Effector memory CD8-positive, alpha-beta T cell (primary cell): ENCODE results near the gene PLK3.

Source experiments
- ATAC-seq: fragments of 150-1000 bp; cut with Tn5 transposase; replicated peaks from 2 replicates; pipeline ENCODE4 v1.10.0; 2021; ENCODE audit warnings: mild to moderate bottlenecking, moderate library complexity
- DNase-seq, 3 experiments: peaks; one replicate each; pipeline ENCODE4 v3.0.0; 2021
- H3K27ac Mint-ChIP-seq, 2 donors: one replicate each; pipeline ENCODE4 v1.8.0; 2022; ENCODE audit warnings: mild to moderate bottlenecking in 2 of 2, mixed read lengths in 2 of 2, moderate library complexity in 2 of 2
- H3K27me3 Mint-ChIP-seq, 2 donors: one replicate each; pipeline ENCODE4 v1.8.0; 2022; ENCODE audit warnings: mixed read lengths in 2 of 2
- H3K36me3 Mint-ChIP-seq: one replicate; pipeline ENCODE4 v1.8.0; 2022; ENCODE audit warnings: mild to moderate bottlenecking, moderate library complexity, mixed read lengths; ENCODE audit not compliant: insufficient read depth
- H3K4me1 Mint-ChIP-seq, 2 donors: one replicate each; pipeline ENCODE4 v1.8.0; 2022; ENCODE audit warnings: low read depth in 2 of 2, mixed read lengths in 2 of 2
- H3K4me3 Mint-ChIP-seq, 2 donors: one replicate each; pipeline ENCODE4 v1.8.0; 2022; ENCODE audit warnings: mild to moderate bottlenecking in 2 of 2, mixed read lengths in 2 of 2, moderate library complexity in 2 of 2
- H3K9me3 Mint-ChIP-seq, 2 donors: one replicate each; pipeline ENCODE4 v1.8.0; 2022; ENCODE audit warnings: mixed read lengths in 2 of 2

PLK3 gene

GRCh38 chr1:44780583-44781121 is 19.5 kb upstream of the PLK3 start:
- Mint-ChIP-seq H3K9me3 (no peaks in the 10 kb centered on the region), H3K36me3 (peaks cover 63% of the 10 kb centered on the region), H3K4me3 (no peak overlapping the region), H3K27ac (peak overlapping the region in 1 of 2 donors; percentile 44), H3K27me3 (no peaks in the 10 kb centered on the region), H3K4me1 (peaks cover 41 to 43% of the 10 kb centered on the region in 2 donors)
- no peak for ATAC-seq
- DNase-seq: no peak

DNA sequence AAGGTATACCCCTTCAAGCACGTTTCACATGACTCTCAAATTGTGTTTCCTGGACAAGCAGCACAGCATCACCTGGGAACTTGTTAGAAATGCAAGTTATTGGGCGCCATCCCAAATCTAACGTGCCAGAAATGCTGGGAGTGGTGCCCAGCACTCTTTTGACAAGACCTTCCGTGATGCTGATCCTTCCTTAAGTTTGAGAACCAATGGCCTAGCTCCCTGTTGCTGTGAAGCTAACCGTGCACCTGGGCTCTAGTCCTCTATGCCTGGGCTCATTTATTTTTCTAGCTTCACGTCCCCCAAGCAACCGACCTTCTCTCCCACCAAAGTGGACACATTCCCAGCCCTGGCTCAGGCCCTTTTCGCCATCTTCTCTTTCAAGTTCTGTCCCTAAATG is 16.5 kb upstream of the PLK3 start:
- DNase-seq: no peak
- H3K9me3 Mint-ChIP-seq: no peaks in the 10 kb centered on the region
- H3K4me3 Mint-ChIP-seq: peak overlapping the region; percentile 58 to 74
- ATAC-seq: no peak
- H3K4me1 Mint-ChIP-seq: peaks cover 26 to 27% of the 10 kb centered on the region in 2 donors
- peak overlapping the region; percentile 38 to 77 for H3K27ac Mint-ChIP-seq
- no peaks in the 10 kb centered on the region for H3K27me3 Mint-ChIP-seq
- H3K36me3 Mint-ChIP-seq: peaks cover 37% of the 10 kb centered on the region

DNA sequence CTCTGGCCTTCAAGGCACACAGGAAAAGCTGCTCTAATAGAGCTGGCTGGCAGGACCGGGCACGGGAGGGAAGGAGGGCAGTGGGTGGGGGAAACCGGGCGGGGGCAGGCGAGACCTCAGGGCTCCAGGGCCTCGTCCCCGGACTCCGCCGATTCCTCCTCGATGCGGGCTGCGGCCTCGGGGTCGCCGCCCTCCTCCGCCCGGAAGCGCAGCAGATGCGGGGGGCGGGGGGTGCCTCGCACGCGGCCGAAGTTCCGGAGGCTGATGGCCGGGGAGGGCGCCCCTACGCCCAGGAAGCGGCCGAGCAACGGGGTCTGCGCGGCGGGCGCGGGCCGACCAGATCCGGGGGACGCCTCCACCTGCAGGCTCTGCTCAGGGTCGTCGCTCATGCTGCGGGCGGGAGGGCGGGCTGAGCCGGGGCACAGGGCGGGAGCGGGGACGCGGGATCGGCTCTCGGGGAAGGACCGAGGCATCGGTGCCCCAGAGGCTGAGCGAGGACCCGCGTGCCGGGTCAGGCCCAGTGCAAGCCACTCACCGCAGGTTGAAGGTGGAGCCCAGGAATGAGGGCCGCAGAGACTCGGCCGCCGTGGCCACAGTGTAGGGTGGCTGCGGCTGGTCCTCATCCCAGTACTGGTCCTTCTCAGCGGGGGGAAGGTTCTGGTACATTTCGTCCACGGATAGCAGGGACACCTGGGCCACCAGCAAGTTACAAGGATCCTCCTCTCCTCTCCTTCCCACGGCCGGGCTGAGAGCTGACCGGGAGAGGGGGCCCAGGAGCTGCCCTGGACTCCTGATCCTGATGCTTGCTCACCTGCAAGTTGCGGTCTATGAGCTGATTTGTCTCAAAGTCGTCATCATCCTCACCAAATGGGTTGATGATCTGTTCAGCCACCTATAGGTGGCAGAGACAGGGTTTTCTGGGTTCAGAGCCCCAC is 15.8 kb upstream of the PLK3 start:
- H3K27ac Mint-ChIP-seq: peak overlapping the region; percentile 39 to 77
- H3K9me3 Mint-ChIP-seq: no peaks in the 10 kb centered on the region
- peaks cover 25% of the 10 kb centered on the region in 2 donors for H3K4me1 Mint-ChIP-seq
- ATAC-seq (peak; percentile 16), DNase-seq (peak in 2 of 3 experiments; percentile 9 to 19)
- H3K4me3 Mint-ChIP-seq: peak overlapping the region; percentile 74 to 75
- H3K27me3 Mint-ChIP-seq: no peaks in the 10 kb centered on the region
- peaks cover 30% of the 10 kb centered on the region for H3K36me3 Mint-ChIP-seq

GRCh38 chr1:44785029-44785380 is 15.2 kb upstream of the PLK3 start:
- ATAC-seq: no peak
- H3K4me1 Mint-ChIP-seq: peaks cover 25% of the 10 kb centered on the region in 2 donors

DNA sequence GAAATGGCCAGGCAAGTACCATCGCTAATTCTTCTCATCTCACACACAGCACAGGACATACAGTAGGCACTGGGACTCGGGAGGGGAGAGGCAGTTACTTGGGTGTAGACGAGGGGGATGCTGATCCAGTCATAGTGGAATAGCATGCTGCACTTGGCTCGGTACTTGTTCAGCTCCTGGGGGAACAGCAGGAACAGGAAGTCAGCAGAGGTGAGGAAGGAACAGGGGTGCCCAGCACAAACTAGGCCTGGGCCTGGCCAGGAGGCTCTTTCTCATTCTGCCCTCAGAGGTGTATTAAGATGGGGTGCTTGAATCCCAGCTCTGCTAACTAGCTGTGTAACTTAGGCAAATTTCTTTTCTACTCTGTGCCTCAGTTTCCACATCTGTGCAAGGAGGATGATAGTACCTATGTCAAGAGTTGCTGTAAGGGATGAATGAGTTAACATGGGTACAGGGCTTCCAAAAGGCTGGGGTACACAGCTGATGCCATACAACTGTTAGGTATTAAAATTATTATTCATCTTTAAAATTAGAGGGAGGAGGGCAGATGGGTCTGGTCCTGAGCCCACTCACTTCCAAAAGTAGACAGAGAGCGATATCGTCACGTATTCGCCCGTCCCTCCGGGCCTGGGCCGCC is 14.6 kb upstream of the PLK3 start:
- ATAC-seq: no peak
- Mint-ChIP-seq H3K27me3 (no peaks in the 10 kb centered on the region), H3K27ac (peak overlapping the region; percentile 77 to 86), H3K36me3 (peaks cover 18% of the 10 kb centered on the region), H3K4me1 (peaks cover 25% of the 10 kb centered on the region in 2 donors), H3K4me3 (peak overlapping the region; percentile 74 to 75), H3K9me3 (no peaks in the 10 kb centered on the region)
- no peak for DNase-seq

More at GRCh38 chr1:44785029-44785380, 15.2 kb upstream of the PLK3 start:
- Mint-ChIP-seq H3K4me3 (peak overlapping the region; percentile 74 to 75), H3K27me3 (no peaks in the 10 kb centered on the region), H3K27ac (peak overlapping the region; percentile 39 to 77), H3K9me3 (no peaks in the 10 kb centered on the region), H3K36me3 (peaks cover 24% of the 10 kb centered on the region)
- no peak for DNase-seq

DNA sequence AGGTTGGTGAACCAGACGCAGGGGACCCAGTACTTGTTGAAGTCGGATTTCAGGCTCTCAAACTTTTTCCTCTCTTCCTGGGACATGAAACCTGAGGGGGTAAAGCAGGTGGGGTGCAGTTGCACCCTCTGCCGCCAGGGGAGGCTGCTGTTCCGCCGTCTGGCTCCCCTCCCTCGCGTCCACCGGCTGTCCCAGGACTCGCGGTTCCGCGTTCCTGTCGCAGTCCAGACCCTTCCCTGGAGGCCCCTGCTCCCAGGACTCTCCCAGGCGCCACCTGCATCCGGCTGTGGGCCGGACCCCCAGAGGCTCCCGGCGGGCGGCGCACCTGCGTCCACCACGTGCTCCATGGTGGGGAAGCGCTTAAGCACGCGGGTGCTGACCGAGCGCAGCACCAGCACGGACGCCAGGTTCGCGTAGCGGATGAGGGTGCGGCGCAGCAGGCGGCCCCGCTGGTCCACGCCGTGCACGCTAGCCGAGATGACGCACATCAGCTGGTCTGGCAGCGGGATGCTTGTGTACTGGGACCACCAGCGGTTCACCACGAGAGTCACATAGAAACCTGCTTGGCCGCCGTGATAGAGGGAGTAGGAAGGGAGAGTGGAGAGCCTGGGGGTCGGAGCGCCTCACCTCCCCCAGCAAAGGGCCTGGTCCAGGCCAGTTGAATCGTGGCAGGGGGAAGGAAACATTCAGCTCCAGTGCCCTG is 13.9 kb upstream of the PLK3 start:
- ATAC-seq: peak; percentile 77

GRCh38 chr1:44786841-44787426 is 13.2 kb upstream of the PLK3 start:
- H3K36me3 Mint-ChIP-seq: peaks cover 8% of the 10 kb centered on the region
- DNase-seq: no peak
- H3K27ac Mint-ChIP-seq: peak overlapping the region; percentile 77 to 86

More for the DNA sequence above, 13.9 kb upstream of the PLK3 start:
- Mint-ChIP-seq H3K4me1 (peaks cover 23 to 25% of the 10 kb centered on the region in 2 donors), H3K4me3 (peak overlapping the region; percentile 74 to 75), H3K9me3 (no peaks in the 10 kb centered on the region), H3K27me3 (no peaks in the 10 kb centered on the region), H3K27ac (peak overlapping the region; percentile 77 to 86), H3K36me3 (peaks cover 12% of the 10 kb centered on the region)
- DNase-seq: peak; percentile 75 to 83 (median 79)

GRCh38 chr1:44787506-44787905 is 12.7 kb upstream of the PLK3 start:
- Mint-ChIP-seq H3K27me3 (no peaks in the 10 kb centered on the region), H3K4me3 (no peak overlapping the region), H3K27ac (no peak overlapping the region), H3K36me3 (peaks cover 8% of the 10 kb centered on the region), H3K9me3 (no peaks in the 10 kb centered on the region), H3K4me1 (peaks cover 23 to 25% of the 10 kb centered on the region in 2 donors)
- no peak for ATAC-seq
- no peak for DNase-seq

More at GRCh38 chr1:44786841-44787426, 13.2 kb upstream of the PLK3 start:
- H3K4me1 Mint-ChIP-seq: peaks cover 23 to 25% of the 10 kb centered on the region in 2 donors
- H3K4me3 Mint-ChIP-seq: peak overlapping the region; percentile 74 to 75
- no peaks in the 10 kb centered on the region for H3K9me3 Mint-ChIP-seq
- no peak for ATAC-seq
- H3K27me3 Mint-ChIP-seq: no peaks in the 10 kb centered on the region

DNA sequence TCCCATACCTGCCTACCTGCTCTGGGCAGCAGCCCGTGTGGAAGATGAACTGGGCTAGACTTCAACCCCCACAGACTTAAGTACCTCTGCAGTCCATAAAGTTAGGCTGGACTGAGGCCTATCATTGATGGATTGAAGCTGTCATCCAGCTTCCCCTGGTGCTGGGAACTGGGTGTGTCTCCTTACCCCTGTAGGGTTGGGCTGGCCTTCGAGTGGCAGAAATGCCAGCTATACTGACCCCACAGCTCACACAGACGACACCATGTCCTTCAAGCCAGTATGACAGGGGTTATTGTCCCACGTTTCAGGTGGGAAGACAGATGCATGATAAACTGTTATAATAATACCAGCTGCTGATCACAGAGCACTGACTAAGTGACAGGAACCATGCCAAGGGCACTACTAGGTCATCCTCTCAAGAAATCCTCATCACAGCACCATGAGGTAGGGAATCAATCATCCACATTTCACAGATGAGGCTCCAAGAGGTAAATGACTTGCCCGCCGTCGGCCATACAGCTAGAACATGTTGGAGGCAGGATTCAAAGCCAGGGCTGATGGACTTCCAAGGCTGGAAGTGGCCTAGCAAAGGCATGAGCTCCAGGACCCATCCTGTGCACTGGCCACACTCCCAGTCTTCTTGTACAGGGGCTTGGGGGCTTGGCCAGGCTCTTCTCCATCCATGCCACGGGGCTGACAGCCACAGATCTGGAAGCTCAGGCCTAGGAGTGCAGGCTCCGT is 11.9 kb upstream of the PLK3 start, which contains the start of gene BEST4:
Gene BEST4 (minus strand): TSS at position 51 of the 741 bp plus-strand sequence. CDS start 465 bp downstream, outside the sequence.
- Mint-ChIP-seq H3K4me3 (no peak within 1 kb of the TSS), H3K27ac (peak within 1 kb of the TSS in 1 of 2 donors; percentile 86), H3K4me1 (peaks cover 21 to 25% of the 10 kb centered on the region in 2 donors), H3K9me3 (no peaks in the 10 kb centered on the region), H3K27me3 (no peaks in the 10 kb centered on the region), H3K36me3 (peaks cover 8% of the 10 kb centered on the region)
- DNase-seq (no peak), ATAC-seq (no peak)

DNA sequence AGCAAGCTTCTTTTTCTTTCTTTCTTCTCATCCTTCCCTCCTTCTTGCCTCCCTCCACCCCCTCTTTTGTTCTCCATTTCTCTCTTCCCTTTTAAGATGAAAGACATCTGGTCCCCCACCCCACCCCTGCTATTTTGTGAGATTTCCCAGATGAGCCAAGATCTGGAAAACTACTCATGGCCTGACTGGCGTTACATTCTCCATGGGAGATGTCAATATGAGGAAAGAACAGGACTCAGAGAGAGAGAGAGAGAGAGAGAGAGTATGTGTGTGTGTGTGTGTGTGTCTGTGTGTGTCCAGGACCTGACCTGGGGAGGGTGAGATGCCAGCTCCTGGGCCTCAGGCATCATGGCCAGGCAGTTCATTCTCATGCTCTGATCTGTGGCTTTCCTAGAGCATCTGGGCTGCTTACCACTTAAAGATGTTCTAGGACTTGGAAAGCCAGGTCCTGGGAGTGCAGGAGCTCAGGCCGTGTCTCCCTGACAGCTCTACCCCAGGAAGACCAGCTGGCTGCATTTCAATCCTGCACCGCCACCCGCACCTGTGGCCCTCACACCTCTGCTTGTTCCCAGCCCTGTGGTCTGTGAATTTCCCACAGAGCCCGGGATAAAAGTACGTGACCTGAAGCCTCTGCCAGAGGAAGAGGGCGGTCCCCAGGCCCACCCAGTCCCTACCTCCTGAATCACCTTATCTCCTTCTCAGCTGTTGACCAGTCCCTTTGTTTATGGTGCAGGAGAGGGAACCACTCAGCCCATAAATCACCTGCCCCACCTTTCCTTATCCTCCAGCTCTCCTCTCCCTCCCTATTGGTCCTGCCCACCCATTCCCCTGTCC is 9.0 kb upstream of the PLK3 start:
- H3K27me3 Mint-ChIP-seq: no peaks in the 10 kb centered on the region
- no peak overlapping the region for H3K4me3 Mint-ChIP-seq
- DNase-seq (no peak), ATAC-seq (no peak)
- H3K36me3 Mint-ChIP-seq: peaks cover 2% of the 10 kb centered on the region
- H3K4me1 Mint-ChIP-seq: peaks cover 4 to 7% of the 10 kb centered on the region in 2 donors
- no peaks in the 10 kb centered on the region for H3K9me3 Mint-ChIP-seq
- H3K27ac Mint-ChIP-seq: peak overlapping the region; percentile 28 to 65

DNA sequence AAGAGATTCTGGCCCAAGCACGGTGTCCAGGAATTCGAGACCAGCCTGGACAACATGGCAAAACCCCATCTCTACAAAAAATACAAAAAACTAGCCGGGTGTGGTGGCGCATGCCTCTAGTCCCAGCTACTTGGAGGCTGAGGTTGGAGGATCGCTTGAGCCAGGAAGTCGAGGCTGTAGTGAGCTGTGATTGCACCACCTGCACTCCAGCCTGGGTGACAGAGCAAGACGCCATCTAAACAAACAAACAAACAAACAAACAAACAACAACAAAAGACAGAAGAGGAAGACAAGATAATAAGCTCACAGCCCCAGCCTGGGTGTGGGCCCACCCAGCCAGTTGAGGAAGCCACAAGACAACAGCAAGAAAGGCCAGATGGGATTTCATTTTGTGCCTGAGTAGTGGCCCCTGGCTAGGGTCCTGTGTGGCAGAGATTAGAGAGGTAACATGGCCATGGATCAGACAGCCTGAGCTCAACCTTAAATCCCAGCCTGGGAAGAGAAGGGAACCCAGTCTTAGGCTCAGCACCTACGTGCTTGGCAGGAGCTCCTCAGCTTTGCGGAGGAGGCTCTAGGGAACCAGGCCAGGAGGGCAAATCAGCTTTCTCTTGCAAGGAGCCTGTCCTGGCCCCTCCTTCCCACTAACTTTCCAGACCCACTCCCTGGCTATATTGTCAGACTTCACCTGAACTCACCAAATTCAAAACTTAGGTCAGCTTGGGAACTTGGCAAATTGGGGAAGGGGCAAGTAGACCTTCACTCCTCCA is 7.3 kb upstream of the PLK3 start:
- H3K27ac Mint-ChIP-seq: peak overlapping the region in 1 of 2 donors; percentile 63
- no peak overlapping the region for H3K4me3 Mint-ChIP-seq
- no peaks in the 10 kb centered on the region for H3K36me3 Mint-ChIP-seq
- ATAC-seq: no peak
- no peak for DNase-seq
- peaks cover 0 to 3% of the 10 kb centered on the region in 2 donors for H3K4me1 Mint-ChIP-seq
- no peaks in the 10 kb centered on the region for H3K27me3 Mint-ChIP-seq
- H3K9me3 Mint-ChIP-seq: no peaks in the 10 kb centered on the region
